ENCODE measurements around the gene CISD1.

DNA sequence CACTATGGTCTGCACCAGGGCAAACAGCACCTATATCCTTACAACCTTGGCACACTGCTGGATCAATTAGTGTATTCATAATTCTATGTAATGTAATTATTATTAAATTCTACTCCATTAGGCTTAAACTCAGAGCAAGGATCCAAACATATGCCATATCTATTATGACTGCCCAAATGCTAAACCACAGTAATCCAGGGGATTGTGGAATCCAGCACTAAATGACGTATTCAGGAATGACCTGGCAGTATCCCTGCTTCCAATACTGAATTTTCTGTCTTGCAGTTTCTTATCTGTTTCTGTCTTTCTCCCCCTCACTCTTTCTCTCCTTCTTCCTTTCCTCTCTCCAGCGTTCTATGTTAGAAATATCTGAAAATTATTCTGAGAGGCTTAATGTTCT, 49.4 kb downstream of the CISD1 start:
- TF ChIP-seq, protein P1, sequence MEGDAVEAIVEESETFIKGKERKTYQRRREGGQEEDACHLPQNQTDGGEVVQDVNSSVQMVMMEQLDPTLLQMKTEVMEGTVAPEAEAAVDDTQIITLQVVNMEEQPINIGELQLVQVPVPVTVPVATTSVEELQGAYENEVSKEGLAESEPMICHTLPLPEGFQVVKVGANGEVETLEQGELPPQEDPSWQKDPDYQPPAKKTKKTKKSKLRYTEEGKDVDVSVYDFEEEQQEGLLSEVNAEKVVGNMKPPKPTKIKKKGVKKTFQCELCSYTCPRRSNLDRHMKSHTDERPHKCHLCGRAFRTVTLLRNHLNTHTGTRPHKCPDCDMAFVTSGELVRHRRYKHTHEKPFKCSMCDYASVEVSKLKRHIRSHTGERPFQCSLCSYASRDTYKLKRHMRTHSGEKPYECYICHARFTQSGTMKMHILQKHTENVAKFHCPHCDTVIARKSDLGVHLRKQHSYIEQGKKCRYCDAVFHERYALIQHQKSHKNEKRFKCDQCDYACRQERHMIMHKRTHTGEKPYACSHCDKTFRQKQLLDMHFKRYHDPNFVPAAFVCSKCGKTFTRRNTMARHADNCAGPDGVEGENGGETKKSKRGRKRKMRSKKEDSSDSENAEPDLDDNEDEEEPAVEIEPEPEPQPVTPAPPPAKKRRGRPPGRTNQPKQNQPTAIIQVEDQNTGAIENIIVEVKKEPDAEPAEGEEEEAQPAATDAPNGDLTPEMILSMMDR (IDR thresholded peaks at IDR 0.05), result no peak
- TF ChIP-seq POLR2A (IDR thresholded peaks at IDR 0.05), result no peak
